OCI-LY7 (cell line): ENCODE data around the gene TOM1L2.

Experiments used
- EZH2phosphoT487 ChIP-seq: fragments of 200-600 bp; sonication (generic); IDR thresholded peaks from 2 replicates; pipeline ENCODE4 v1.6.1; 2018; ENCODE audit warnings: low read depth, borderline replicate concordance, mild to moderate bottlenecking, mixed run types, antibody characterized with exemption, low read length, moderate library complexity, mixed read lengths
- TF ChIP-seq, protein P1 (sequence below): fragments of 200-600 bp; sonication (generic); conservative IDR thresholded peaks from 2 replicates; pipeline ENCODE4 v1.5.1; 2014; ENCODE audit warnings: mild to moderate bottlenecking, antibody characterized with exemption, low read length, moderate library complexity, mixed read lengths

DNA sequence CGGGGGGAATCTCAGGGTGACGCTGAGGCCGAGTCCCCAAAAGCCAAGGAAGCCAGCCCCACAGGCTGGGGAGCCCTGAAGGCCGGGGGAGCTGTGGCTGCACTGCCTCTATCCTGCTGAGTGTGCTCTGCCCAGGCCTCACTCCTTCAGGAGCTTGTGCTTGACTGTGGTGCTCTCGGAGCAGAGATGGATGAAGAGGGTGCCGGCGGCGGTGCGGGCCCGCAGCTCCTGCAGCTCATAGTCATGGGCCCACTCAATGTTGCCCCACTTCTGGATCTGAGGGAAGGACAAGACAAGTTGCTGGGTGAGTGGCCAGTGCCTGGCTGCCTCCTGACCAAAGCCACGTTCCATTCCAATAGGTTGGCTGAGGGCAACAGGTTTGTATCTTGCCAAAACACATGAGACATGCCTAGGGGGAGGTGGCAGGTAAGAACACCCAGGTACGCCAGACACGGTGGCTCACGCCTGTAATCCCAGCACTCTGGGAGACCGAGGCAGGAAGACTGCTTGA, 46.3 kb upstream of the TOM1L2 start:
- TF ChIP-seq, protein P1, sequence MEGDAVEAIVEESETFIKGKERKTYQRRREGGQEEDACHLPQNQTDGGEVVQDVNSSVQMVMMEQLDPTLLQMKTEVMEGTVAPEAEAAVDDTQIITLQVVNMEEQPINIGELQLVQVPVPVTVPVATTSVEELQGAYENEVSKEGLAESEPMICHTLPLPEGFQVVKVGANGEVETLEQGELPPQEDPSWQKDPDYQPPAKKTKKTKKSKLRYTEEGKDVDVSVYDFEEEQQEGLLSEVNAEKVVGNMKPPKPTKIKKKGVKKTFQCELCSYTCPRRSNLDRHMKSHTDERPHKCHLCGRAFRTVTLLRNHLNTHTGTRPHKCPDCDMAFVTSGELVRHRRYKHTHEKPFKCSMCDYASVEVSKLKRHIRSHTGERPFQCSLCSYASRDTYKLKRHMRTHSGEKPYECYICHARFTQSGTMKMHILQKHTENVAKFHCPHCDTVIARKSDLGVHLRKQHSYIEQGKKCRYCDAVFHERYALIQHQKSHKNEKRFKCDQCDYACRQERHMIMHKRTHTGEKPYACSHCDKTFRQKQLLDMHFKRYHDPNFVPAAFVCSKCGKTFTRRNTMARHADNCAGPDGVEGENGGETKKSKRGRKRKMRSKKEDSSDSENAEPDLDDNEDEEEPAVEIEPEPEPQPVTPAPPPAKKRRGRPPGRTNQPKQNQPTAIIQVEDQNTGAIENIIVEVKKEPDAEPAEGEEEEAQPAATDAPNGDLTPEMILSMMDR: no peak
- TF ChIP-seq EZH2phosphoT487: no peak
